CD4-positive, alpha-beta T cell treated with Interleukin-6 at 100 ng/mL for 8 hours (primary cell): ENCODE results near the gene OSBPL9.

Source experiments
- DNase-seq: peaks from one replicate; pipeline ENCODE4 v3.0.0-alpha.2; 2020; ENCODE audit warnings: mixed read lengths, low spot score

OSBPL9 gene

GRCh38 chr1:51735746-51736254 lies 118.9 kb downstream of the OSBPL9 start:
- DNase-seq = no peak

- DNase-seq = no peak
These were observed 119.8 kb downstream of the OSBPL9 start for GRCh38 chr1:51736702-51737101.

- no peak for DNase-seq
These were observed 121.8 kb downstream of the OSBPL9 start for GRCh38 chr1:51738681-51739080.

GRCh38 chr1:51740652-51741051 lies 123.8 kb downstream of the OSBPL9 start:
- DNase-seq = no peak

- DNase-seq = no peak
These were observed 124.3 kb downstream of the OSBPL9 start for GRCh38 chr1:51741121-51741681.

- no peak for DNase-seq
These were observed 127.8 kb downstream of the OSBPL9 start for GRCh38 chr1:51744506-51745303.

GRCh38 chr1:51745304-51745570 lies 128.3 kb downstream of the OSBPL9 start:
- DNase-seq = no peak

- no peak for DNase-seq
These were observed 132.3 kb downstream of the OSBPL9 start for GRCh38 chr1:51749151-51749550.

- DNase-seq = no peak
These were observed 133.3 kb downstream of the OSBPL9 start for GRCh38 chr1:51750218-51750617.

GRCh38 chr1:51750729-51751128 lies 133.8 kb downstream of the OSBPL9 start:
- no peak for DNase-seq

- no peak for DNase-seq
These were observed 135.4 kb downstream of the OSBPL9 start for GRCh38 chr1:51752073-51752948.

- DNase-seq = no peak
These were observed 137.1 kb downstream of the OSBPL9 start for GRCh38 chr1:51753969-51754368.

GRCh38 chr1:51754666-51755065 lies 137.8 kb downstream of the OSBPL9 start:
- no peak for DNase-seq

- DNase-seq = no peak
These were observed 138.5 kb downstream of the OSBPL9 start for GRCh38 chr1:51755437-51755836.

GRCh38 chr1:51756290-51756689 lies 139.4 kb downstream of the OSBPL9 start:
- DNase-seq = no peak

- no peak for DNase-seq
These were observed 141.4 kb downstream of the OSBPL9 start for GRCh38 chr1:51758310-51758709.

- no peak for DNase-seq
These were observed 144.0 kb downstream of the OSBPL9 start for GRCh38 chr1:51760872-51761271.

- DNase-seq = no peak
These were observed 144.5 kb downstream of the OSBPL9 start for GRCh38 chr1:51761351-51761750.

GRCh38 chr1:51768971-51769588 lies 152.2 kb downstream of the OSBPL9 start:
- DNase-seq = peak; percentile 41

GRCh38 chr1:51776408-51776807 lies 159.5 kb downstream of the OSBPL9 start:
- DNase-seq = no peak

- no peak for DNase-seq
These were observed 164.0 kb downstream of the OSBPL9 start for GRCh38 chr1:51780927-51781326.

GRCh38 chr1:51784997-51785421 lies 168.1 kb downstream of the OSBPL9 start:
- no peak for DNase-seq
